ENCODE results near the gene FYN. TPM values are rescaled to one million over a fixed set of nuclear protein-coding genes. Genes with fewer than 3 reads are reported as not detected.

The FYN gene
- total RNA-seq, 4 donors from 2014 or later, result 37.8 to 65.8 (median 53.8) TPM

- 92% methylated on average over 1 of the region's 1 CpG for WGBS
- Histone ChIP-seq H3K4me3 (no peak overlapping the region), H3K27me3 (no peaks in the 10 kb centered on the region), H3K4me1 (peaks cover 32 to 40% (median 38%) of the 10 kb centered on the region in 4 donors), H3K36me3 (no peaks in the 10 kb centered on the region), H3K9me3 (no peaks in the 10 kb centered on the region), H3K27ac (replicated peaks in 1 of 4) (no peak overlapping the region)
- TF ChIP-seq CTCF (IDR thresholded peaks at IDR 0.05), result no peak
- no peak for TF ChIP-seq POLR2AphosphoS5 (IDR thresholded peaks at IDR 0.05)
- intact Hi-C loops (cut with DNase I), result no loop called here
- DNase-seq (ENCODE audit: extremely low spot score), result no peak
These were observed 107.5 kb downstream of the FYN start for GRCh38 chr6:111765763-111766162.

GRCh38 chr6:111764238-111765175, 108.7 kb downstream of the FYN start:
- intact Hi-C loops (cut with DNase I), result no loop called here
- DNase-seq (ENCODE audit: extremely low spot score), result no peak
- Histone ChIP-seq H3K9me3 (no peaks in the 10 kb centered on the region), H3K36me3 (no peaks in the 10 kb centered on the region), H3K4me1 (peaks cover 43 to 53% (median 50%) of the 10 kb centered on the region in 4 donors), H3K4me3 (no peak overlapping the region), H3K27me3 (no peaks in the 10 kb centered on the region), H3K27ac (replicated peaks in 1 of 4) (no peak overlapping the region)
- 81% methylated on average over 13 of the region's 13 CpGs for WGBS
- TF ChIP-seq CTCF (IDR thresholded peaks at IDR 0.05) (no peak), POLR2AphosphoS5 (IDR thresholded peaks at IDR 0.05) (no peak), POLR2A (IDR thresholded peaks at IDR 0.05; ENCODE audit: low read depth) (no peak), EP300 (IDR thresholded peaks at IDR 0.05) (no peak)

DNA sequence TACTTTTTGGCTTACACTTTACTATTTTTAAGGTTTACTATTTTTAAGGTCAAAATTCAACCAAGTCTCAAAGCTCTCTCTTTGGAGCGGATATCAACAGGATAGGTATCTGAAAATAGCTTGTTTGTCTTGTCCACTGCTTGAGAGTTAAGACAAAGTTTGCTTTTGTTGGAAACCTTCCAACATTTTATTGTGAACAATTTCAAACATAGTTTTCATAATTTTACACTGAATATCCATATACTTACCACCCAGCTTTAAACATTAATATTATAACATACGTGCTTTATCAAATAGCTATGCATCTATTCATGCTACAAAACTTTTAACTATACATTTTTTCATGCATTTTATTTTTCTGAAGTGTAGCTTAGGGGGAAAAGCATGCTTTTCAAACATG, 109.9 kb downstream of the FYN start:
- H3K4me1 ChIP-seq, result peaks cover 43 to 59% (median 58%) of the 10 kb centered on the region in 4 donors
- TF ChIP-seq POLR2A (IDR thresholded peaks at IDR 0.05; ENCODE audit: low read depth) (no peak), EP300 (IDR thresholded peaks at IDR 0.05) (no peak), POLR2AphosphoS5 (IDR thresholded peaks at IDR 0.05) (no peak), CTCF (IDR thresholded peaks at IDR 0.05) (no peak)
- H3K36me3 ChIP-seq, result no peaks in the 10 kb centered on the region
- H3K9me3 ChIP-seq, result no peaks in the 10 kb centered on the region
- H3K27ac ChIP-seq (replicated peaks in 1 of 4), result no peak overlapping the region
- no peak for DNase-seq (ENCODE audit: extremely low spot score)
- no peaks in the 10 kb centered on the region for H3K27me3 ChIP-seq
- no peak overlapping the region for H3K4me3 ChIP-seq
- 61% methylated on average over 2 of the region's 2 CpGs for WGBS
- intact Hi-C loops (cut with DNase I), result no loop called here

- peak overlapping the region in 2 of 4 donors; percentile 11 to 29 for H3K27ac ChIP-seq (replicated peaks in 1 of 4)
These were observed 111.4 kb downstream of the FYN start for GRCh38 chr6:111761783-111762312.

More at GRCh38 chr6:111761783-111762312, 111.4 kb downstream of the FYN start:
- Histone ChIP-seq H3K9me3 (no peaks in the 10 kb centered on the region), H3K4me1 (peaks cover 43 to 61% (median 58%) of the 10 kb centered on the region in 4 donors), H3K27me3 (no peaks in the 10 kb centered on the region), H3K4me3 (no peak overlapping the region), H3K36me3 (no peaks in the 10 kb centered on the region)
- WGBS, result 68% methylated on average over 6 of the region's 7 CpGs
- TF ChIP-seq POLR2A (IDR thresholded peaks at IDR 0.05; ENCODE audit: low read depth), result no peak
- TF ChIP-seq EP300 (IDR thresholded peaks at IDR 0.05), result no peak
- no peak for TF ChIP-seq POLR2AphosphoS5 (IDR thresholded peaks at IDR 0.05)
- no peak for TF ChIP-seq CTCF (IDR thresholded peaks at IDR 0.05)
- DNase-seq (ENCODE audit: extremely low spot score), result no peak
- intact Hi-C loops (cut with DNase I), result no loop called here

All from esophagus muscularis mucosa (tissue), 4 donors.